HG03520 (cell line): ENCODE results near the gene FOXL1.

Source experiments
- ATAC-seq: cut with Tn5 transposase; IDR thresholded peaks from one replicate; pipeline ENCODE4 v1.9.1; 2021; ENCODE audit warnings: mild to moderate bottlenecking, moderate library complexity; ENCODE audit not compliant: unreplicated experiment

Gene FOXL1

DNA sequence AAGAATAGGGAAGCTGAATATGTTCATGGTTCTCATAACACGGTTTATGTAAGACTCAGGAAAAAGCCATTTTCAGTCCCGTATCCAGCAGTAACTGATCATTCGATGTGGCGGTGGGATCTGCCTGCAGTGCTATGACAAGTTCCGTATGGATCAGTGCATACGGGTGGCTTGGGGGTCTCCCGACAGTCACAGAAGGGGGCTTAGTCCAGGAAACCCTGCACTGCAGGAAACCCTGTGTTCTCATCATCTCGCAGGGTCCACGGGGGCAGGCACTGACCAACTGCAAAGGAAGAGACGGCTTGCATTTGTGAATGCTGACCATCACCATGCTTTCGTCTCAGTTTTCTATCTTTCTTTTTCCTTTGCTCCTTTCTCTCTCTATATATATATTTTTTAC lies 31.1 kb upstream of the FOXL1 start:
- no peak for ATAC-seq

DNA sequence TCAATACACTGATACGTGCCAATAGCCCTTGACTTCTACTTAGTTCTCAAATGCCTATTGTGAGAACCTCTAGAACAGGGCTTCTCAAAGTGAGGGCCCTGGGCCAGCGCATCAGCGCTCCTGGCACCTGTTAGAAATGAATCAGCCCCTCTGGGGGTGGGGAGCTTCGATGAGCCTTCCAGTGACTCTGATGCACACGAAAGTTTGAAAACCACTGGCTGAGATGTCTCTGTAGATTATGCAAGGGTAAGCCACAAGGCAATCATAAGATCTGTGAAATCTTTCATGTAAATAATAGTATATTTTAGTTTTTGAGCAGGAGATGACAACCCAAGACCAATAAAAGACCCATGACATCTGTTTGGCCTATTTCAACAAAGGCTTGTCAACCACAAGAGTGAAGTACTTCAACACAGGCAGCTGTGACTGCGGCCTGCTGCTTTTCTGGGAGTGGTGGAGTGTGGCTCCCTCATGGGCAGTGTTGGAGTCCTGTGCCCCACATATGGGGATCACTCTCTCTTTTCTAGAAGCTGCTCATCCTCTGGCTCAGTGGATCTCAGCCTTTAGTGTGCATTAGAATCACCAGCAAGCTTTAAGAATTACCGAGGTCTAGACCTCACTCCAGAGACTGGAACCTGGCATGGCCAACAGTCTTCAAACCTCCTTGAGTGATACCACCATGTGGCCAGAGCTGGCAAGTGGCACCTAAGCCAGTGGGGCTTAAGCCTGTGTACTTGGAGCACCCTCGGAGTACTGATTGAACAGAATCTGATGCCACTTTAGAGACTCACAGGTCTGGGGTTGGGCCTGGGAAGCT lies 29.1 kb upstream of the FOXL1 start:
- ATAC-seq, result no peak

DNA sequence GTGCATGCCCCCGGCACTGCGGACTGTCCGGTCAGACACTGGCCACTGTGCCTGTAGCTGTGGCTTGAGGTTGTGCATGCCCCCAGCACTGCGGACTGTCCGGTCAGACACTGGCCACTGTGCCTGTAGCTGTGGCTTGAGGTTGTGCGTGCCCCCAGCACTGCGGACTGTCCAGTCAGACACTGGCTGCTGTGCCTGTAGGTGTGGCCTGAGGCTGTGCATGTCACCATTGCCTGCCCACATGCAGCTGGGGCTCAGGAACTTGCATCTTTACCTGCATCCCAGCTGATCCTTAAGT lies 28.5 kb upstream of the FOXL1 start:
- no peak for ATAC-seq

- ATAC-seq, result no peak
Observed at GRCh38 chr16:86550281-86550680, 28.1 kb upstream of the FOXL1 start.

DNA sequence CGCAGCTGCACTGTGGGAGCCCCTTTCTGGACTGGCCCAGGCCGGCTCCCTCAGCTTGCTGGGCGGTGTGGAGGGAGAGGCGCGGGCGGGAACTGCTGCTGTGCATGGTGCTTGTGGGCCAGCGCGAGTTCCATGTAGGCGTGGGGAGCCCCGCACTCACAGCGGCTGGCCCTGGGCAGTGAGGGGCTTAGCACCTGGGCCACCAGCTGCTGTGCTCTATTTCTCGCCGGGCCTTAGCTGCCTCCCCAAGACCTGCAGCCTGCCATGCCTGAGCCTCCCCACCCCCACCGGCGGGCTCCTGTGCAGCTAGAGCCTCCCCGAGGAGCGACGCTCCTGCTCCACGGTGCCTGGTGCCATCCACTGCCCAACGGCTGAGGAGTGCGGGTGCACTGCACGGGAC lies 25.0 kb upstream of the FOXL1 start:
- ATAC-seq, result no peak

GRCh38 chr16:86554599-86554916 lies 23.8 kb upstream of the FOXL1 start:
- no peak for ATAC-seq

DNA sequence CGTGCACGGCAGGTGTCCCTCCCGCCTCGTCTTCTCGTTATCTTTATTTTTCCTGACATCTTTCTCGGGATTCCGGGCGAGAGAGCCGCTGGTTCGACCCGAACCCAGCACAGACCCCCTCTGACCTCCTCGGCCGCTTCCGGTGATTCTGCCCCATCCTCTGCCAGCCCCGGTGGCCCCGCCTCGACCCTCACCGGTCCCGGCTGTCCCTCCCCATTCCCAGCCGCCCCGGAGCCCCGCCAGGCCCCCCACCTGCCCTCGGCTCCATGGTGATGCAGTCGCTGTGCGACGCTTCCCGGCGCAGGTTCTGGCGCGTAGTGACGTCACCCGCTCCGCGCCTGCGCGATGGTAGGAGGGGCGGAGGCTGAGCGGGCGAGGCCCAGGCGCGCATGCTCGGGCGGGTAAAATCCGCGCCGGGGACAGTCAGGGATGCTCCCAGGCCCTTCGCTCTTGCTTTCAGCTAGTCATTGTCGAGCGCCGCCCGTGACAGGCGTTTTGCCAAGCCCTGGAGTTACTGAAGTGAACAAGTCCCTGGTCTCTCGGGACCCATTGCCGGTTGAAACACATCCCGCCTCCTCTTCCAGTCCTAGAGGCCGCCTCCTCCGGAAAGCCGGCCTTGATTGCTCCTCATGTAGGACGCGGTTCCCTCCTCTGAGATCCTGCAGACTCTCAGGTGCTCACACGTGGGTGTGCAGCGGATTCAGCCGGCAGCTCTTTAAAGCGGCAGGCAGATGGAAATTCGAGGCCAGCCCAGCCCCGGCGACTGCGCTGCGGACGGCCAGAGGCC lies 23.2 kb upstream of the FOXL1 start, which contains the start of gene MTHFSD:
Gene MTHFSD (minus strand): TSS at position 319 of the 787 bp plus-strand sequence. CDS start 51 bp downstream, at position 268.
- peak; percentile 68 for ATAC-seq

DNA sequence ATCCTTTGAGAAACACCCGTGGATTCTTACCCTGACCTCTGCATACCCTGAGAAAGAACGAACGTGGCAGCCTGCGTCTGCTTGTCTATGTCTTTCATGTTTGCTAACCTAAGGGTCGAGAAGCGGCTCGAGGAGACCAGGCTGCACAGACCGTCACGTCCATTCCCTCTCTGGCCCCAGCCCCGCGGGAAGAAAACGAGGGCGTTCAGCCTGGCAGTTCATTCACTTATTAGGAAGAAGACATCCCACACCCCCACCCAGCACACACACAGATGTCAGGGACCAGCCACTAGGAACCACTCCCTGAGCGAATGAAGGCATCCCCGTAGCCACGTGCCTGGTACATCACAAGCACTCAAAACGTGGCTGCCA lies 22.7 kb upstream of the FOXL1 start:
- no peak for ATAC-seq

DNA sequence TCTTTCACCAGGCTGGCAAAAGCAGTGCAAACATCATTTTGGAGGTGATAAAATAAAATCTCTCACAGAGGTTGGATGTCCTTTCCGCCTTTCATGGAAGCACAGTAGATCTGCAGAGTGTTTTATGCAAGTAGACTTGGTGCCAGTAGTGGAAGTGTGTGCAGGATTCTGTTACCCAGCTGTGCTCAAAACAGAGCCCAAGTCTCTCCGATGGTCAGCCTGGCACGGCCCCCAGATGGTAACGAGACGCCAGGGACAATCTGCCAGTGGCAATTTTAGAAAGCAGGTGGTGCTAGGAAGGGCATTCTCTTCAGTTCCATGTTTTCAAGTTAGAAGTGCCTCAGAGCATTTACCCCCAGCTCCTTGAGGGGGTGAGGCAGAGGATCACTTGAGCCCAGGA lies 21.8 kb upstream of the FOXL1 start:
- ATAC-seq, result no peak

DNA sequence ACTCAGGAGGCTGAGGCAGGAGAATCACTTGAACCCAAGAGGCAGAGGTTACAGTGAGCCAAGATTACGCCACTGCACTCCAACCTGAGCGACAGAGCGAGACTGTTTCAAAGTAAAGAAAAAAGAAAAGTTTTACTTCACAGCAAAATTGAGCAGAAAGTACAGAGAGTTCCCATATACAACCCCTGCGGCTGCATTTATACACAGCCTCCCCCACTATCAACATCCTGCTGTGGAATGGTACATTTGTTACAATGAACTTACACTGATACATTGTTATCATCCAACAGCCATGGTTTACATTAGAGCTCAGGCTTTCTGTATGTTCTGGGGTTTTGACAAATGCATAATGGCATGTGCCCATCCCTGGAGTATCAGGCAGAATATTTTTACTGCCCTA lies 20.8 kb upstream of the FOXL1 start:
- no peak for ATAC-seq

DNA sequence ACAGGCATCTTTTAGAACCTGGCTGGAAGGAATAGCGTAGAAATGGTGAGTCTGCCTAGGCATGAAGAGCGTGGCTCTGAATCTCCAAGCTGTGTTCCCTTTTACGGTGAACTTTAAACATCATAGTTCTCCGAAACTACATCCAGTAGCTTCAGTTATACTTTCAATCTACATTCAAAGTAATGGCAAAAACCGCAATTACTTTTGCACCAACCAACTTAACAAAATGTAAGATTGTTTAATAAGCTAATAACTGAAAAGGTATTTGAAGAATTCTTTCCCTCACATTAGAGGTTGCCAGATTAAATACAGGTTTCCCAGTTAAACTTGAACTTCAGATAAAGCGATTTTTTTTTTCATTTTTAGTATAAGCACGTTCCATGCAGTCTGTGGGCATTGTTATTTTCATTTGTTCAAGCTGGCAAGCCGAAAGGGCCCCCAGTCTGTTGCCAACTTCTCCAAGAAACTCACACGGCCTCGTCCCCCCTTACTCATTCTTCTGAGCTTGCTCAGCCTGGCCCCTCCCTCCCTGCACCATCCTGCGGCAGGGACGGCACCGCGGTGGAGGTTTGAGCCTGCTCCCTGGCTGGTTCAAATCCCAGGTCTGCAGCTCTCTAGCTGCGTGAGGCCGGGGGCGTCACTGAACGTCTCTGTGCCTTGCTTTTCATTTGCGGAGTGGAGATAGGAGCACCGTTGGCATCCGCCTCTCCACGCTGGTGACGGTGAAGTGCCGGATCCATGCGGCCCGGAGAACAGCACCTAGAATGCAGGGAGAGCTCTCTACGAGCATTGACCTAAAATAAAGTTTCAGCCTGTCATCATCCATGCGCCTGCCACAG lies 19.8 kb upstream of the FOXL1 start:
- no peak for ATAC-seq

DNA sequence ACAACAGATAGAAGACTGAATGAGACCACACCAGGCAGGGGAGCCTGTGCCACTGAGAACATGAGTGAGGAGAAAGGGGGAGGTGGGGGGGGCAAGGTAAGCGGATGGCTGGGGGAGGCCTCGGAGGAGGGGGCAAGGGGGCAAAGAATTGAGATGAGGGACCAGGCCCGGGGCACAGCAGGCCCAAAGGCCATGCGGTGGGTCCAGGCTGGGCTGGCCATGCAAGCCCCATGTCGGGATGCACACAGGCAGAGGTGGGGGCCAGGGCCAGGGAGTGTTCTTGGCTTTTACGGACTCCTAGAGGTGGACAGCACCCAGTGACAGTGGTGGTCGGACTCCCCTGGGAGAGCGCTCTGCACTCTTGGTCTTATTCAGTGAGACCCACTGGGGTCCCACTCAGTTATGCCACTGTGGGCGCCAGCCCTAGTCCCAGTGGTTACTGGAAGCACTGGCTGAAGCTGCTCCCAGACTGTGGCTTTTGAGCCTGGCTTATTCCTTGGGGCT lies 18.5 kb upstream of the FOXL1 start:
- ATAC-seq, result no peak

DNA sequence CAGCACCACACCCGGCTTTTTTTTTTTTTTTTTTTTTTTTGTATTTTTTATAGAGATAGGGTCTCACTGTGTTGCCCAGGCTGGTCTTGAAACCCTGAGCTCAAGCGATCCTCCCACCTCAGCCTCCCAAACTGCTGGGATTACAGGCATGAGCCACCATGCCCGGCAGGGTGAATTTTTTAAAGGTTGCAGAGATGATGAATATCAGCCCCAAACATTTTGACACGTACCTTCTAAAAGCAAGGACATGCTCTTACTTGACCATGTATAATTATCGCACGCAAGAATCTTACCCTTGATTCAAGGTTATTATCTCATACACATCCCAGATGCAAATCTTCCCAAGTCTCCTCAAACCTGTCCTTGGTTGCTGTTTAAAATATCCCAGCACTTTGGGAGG lies 16.0 kb upstream of the FOXL1 start:
- no peak for ATAC-seq

GRCh38 chr16:86563469-86564345 lies 14.6 kb upstream of the FOXL1 start:
- ATAC-seq, result peak; percentile 64

GRCh38 chr16:86565181-86565631 lies 13.1 kb upstream of the FOXL1 start:
- ATAC-seq, result no peak

GRCh38 chr16:86565644-86566511 lies 12.5 kb upstream of the FOXL1 start:
- ATAC-seq, result no peak

DNA sequence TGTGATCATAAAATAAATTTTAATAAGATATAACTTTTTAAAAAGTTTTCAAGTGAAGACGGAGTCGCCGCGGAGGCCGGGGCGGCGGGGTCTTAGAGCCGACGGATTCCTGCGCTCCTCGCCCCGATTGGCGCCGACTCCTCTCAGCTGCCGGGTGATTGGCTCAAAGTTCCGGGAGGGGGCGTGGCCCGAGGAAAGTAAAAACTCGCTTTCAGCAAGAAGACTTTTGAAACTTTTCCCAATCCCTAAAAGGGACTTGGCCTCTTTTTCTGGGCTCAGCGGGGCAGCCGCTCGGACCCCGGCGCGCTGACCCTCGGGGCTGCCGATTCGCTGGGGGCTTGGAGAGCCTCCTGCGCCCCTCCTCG lies 11.8 kb upstream of the FOXL1 start, which contains the start of gene FOXC2:
Gene FOXC2 (plus strand): TSS at position 229 of the 365 bp plus-strand sequence. CDS start 507 bp downstream, outside the sequence.
- ATAC-seq, result no peak

DNA sequence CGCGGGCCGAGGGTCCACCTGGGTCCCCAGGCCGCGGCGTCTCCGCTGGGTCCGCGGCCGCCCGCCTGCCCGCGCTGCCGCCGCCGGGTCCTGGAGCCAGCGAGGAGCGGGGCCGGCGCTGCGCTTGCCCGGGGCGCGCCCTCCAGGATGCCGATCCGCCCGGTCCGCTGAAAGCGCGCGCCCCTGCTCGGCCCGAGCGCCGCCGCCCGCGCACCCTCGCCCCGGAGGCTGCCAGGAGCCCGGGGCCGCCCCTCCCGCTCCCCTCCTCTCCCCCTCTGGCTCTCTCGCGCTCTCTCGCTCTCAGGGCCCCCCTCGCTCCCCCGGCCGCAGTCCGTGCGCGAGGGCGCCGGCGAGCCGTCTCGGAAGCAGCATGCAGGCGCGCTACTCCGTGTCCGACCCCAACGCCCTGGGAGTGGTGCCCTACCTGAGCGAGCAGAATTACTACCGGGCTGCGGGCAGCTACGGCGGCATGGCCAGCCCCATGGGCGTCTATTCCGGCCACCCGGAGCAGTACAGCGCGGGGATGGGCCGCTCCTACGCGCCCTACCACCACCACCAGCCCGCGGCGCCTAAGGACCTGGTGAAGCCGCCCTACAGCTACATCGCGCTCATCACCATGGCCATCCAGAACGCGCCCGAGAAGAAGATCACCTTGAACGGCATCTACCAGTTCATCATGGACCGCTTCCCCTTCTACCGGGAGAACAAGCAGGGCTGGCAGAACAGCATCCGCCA lies 11.2 kb upstream of the FOXL1 start:
- ATAC-seq, result no peak
